Mesothelial cell of epicardium (in vitro differentiated cells): ENCODE data around the gene CASKIN2. TPM values are rescaled to one million over a fixed set of nuclear protein-coding genes. Genes with fewer than 3 reads are reported as not detected.

ENCODE experiments used
- DNase-seq, 2 experiments: peaks; one replicate each; pipeline ENCODE4 v3.0.0; 2021; ENCODE audit warnings: low spot score in 2 of 2; ENCODE audit not compliant: unreplicated experiment in 2 of 2
- H3K27ac Mint-ChIP-seq: 2 replicates; pipeline ENCODE4 v1.8.0; 2021; ENCODE audit warnings: mixed read lengths
- H3K27me3 Mint-ChIP-seq: 2 replicates; pipeline ENCODE4 v1.8.0; 2021; ENCODE audit warnings: low read depth, mixed read lengths
- H3K36me3 Mint-ChIP-seq: 2 replicates; pipeline ENCODE4 v1.8.0; 2021; ENCODE audit warnings: mixed read lengths
- H3K4me1 Mint-ChIP-seq: 2 replicates; pipeline ENCODE4 v1.8.0; 2021; ENCODE audit warnings: mixed read lengths
- H3K4me3 Mint-ChIP-seq: 2 replicates; pipeline ENCODE4 v1.8.0; 2021; ENCODE audit warnings: mild to moderate bottlenecking, moderate library complexity, mixed read lengths
- H3K9me3 Mint-ChIP-seq: 2 replicates; pipeline ENCODE4 v1.8.0; 2021; ENCODE audit warnings: mixed read lengths
- CTCF ChIP-seq: fragments of 200-600 bp; sonication (generic); IDR thresholded peaks from one replicate; pipeline ENCODE4 v1.5.0; 2021; ENCODE audit warnings: antibody characterized with exemption; ENCODE audit not compliant: unreplicated experiment
- microRNA-seq: library from miRNA; unstranded; fragments of <30 nt; microRNA quantifications from one replicate; pipeline ENCODE4 v1.2.0, GENCODE V29; 2021; ENCODE audit warnings: inconsistent platforms, mixed read lengths
- total RNA-seq: library from RNA; stranded (reverse); gene quantifications from 3 replicates; pipeline ENCODE4 v1.2.1, GENCODE V29; 2021

The CASKIN2 gene
- total RNA-seq, 1 donor from 2014 or later, result 37.4 TPM

- no peaks in the 10 kb centered on the region for H3K9me3 Mint-ChIP-seq
- no peak for DNase-seq
- peaks cover 29% of the 10 kb centered on the region for H3K4me1 Mint-ChIP-seq
- no peak for TF ChIP-seq CTCF
- no peaks in the 10 kb centered on the region for H3K36me3 Mint-ChIP-seq
- no peaks in the 10 kb centered on the region for H3K27me3 Mint-ChIP-seq
- H3K27ac Mint-ChIP-seq, result peak overlapping the region; percentile 9
- H3K4me3 Mint-ChIP-seq, result no peak overlapping the region
Measured at GRCh38 chr17:75454193-75454592, 61.1 kb downstream of the CASKIN2 start.

- Mint-ChIP-seq H3K4me3 (no peak overlapping the region), H3K36me3 (no peaks in the 10 kb centered on the region), H3K9me3 (no peaks in the 10 kb centered on the region), H3K27ac (no peak overlapping the region), H3K27me3 (no peaks in the 10 kb centered on the region), H3K4me1 (peaks cover 11% of the 10 kb centered on the region)
- no peak for TF ChIP-seq CTCF
- DNase-seq, result no peak
Measured at GRCh38 chr17:75450270-75450669, 65.1 kb downstream of the CASKIN2 start.

Small RNA genes lying within 50 kb of the gene (microRNA-seq; reads per million reads assigned to microRNA genes)
- gene MIR6785, result 4.4 reads per million, percentile 15 among the genes with 10 or more reads in this experiment

Other genes with a start within 250 kb of the CASKIN2 start
- gene MIF4GD, start 244.3 kb downstream of the CASKIN2 start, total RNA-seq, result 10.6 to 11.5 TPM (median 11.2 TPM) in 3 replicates
- gene SLC25A19, start 226.1 kb downstream of the CASKIN2 start, total RNA-seq, result 9.8 to 10.4 TPM (median 10.3 TPM) in 3 replicates
- 61.8 to 67.8 TPM (median 66.3 TPM) in 3 replicates for gene GRB2, start 109.9 kb downstream of the CASKIN2 start, total RNA-seq
- gene TMEM94, start 58.9 kb downstream of the CASKIN2 start, total RNA-seq, result 126 to 130 TPM (median 126 TPM) in 3 replicates
- gene TSEN54, start 991 bp upstream of the CASKIN2 start, total RNA-seq, result 27.2 to 31.8 TPM (median 31.8 TPM) in 3 replicates
- gene LLGL2, start 10.2 kb upstream of the CASKIN2 start, total RNA-seq, result 29.8 to 33.1 TPM (median 31.9 TPM) in 3 replicates
- 257 to 281 TPM (median 277 TPM) in 3 replicates for gene MYO15B, start 72.3 kb upstream of the CASKIN2 start, total RNA-seq
- gene SMIM5, start 117.9 kb upstream of the CASKIN2 start, total RNA-seq, result 0.95 to 1.7 TPM (median 1.5 TPM) in 3 replicates
- gene RECQL5, start 151.6 kb upstream of the CASKIN2 start, total RNA-seq, result 56.9 to 63.3 TPM (median 62.6 TPM) in 3 replicates
- gene SAP30BP, start 151.8 kb upstream of the CASKIN2 start, total RNA-seq, result 96.0 to 109 TPM (median 106 TPM) in 3 replicates
- gene ITGB4, start 205.9 kb upstream of the CASKIN2 start, total RNA-seq, result 112 to 117 TPM (median 116 TPM) in 3 replicates
- gene GALK1, start 249.7 kb upstream of the CASKIN2 start, total RNA-seq, result 28.0 to 32.1 TPM (median 30.4 TPM) in 3 replicates